C4-2B (cell line): Measurements from ENCODE around the gene ZKSCAN1.

Experiments used
- ZFX ChIP-seq: fragments of 450-650 bp; IDR thresholded peaks from 2 replicates; pipeline ENCODE4 v1.6.1; 2017
- TF ChIP-seq, protein P1 (sequence below): fragments of 450-650 bp; conservative IDR thresholded peaks from 2 replicates; pipeline ENCODE4 v1.5.1; 2017; ENCODE audit warnings: mild to moderate bottlenecking

DNA sequence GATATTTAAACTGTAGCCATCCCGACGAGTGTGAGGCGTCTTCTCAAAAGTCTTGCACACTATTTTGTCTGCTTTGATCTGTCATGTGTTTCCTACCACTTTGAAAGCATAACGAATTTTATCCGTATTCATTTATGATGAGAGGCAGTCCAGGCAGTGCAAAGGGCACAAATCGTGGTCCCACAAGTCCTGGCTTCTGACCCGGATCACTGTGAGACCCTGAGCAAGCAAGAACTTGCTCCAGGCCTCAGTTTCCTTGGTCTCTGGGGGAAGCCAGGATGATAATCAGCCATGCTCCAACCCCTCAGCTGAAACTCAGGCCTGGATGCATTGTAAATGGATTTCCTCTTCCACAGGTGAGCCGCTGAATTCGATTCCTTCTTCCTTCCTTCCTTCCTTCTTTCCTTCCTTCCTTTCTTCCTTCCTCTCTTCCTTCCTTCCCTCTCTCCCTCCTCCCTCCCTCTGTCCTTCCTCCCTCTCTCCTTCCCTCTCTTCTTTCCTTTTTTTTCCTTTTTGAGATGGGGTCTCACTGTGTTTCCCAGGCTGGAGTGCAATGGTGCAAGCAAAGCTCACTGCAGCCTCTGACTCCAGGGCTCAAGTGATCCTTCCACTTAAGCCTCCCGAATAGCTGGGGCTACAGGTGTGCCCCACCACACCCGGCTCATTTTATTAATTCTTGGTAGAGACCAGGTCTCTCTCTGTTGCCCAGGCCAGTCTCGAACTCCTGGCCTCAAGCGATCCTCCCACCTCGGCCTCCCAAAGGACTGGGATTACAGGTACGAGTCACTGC, 18.4 kb upstream of the ZKSCAN1 start:
- TF ChIP-seq, protein P1, sequence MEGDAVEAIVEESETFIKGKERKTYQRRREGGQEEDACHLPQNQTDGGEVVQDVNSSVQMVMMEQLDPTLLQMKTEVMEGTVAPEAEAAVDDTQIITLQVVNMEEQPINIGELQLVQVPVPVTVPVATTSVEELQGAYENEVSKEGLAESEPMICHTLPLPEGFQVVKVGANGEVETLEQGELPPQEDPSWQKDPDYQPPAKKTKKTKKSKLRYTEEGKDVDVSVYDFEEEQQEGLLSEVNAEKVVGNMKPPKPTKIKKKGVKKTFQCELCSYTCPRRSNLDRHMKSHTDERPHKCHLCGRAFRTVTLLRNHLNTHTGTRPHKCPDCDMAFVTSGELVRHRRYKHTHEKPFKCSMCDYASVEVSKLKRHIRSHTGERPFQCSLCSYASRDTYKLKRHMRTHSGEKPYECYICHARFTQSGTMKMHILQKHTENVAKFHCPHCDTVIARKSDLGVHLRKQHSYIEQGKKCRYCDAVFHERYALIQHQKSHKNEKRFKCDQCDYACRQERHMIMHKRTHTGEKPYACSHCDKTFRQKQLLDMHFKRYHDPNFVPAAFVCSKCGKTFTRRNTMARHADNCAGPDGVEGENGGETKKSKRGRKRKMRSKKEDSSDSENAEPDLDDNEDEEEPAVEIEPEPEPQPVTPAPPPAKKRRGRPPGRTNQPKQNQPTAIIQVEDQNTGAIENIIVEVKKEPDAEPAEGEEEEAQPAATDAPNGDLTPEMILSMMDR = no peak
- TF ChIP-seq ZFX = no peak
